B cell (primary cell): ENCODE measurements around the gene DAB1. TPM values are rescaled to one million over a fixed set of nuclear protein-coding genes. Genes with fewer than 3 reads are reported as not detected.

Experiments used
- ATAC-seq: fragments of 200-7000 bp; cut with Tn5 transposase; one replicate; pipeline ENCODE4 v1.10.0; 2021; ENCODE audit warnings: low read depth, mild to moderate bottlenecking, moderate number of reproducible peaks, moderate library complexity
- CTCF ChIA-PET: fragments of 350-600 bp; sonication (Branson Sonifier 250); formaldehyde crosslinking; loops from one replicate; lab custom pipeline; 2021; ENCODE audit warnings: antibody characterized with exemption, inconsistent platforms; lab: Charles Lee
- POLR2A ChIA-PET: fragments of 350-600 bp; sonication (Branson Sonifier 250); formaldehyde crosslinking; loops from one replicate; lab custom pipeline; 2021; ENCODE audit warnings: antibody characterized with exemption; lab: Charles Lee
- DNase-seq: peaks from one replicate; pipeline ENCODE4 v3.0.0; 2013
- H2AFZ ChIP-seq: 2 replicates; pipeline ENCODE4 v1.6.1; 2012; ENCODE audit warnings: mild to moderate bottlenecking, low read depth, low read length; ENCODE audit not compliant: insufficient read depth, poor library complexity, severe bottlenecking
- H3K27ac ChIP-seq, 2 donors: 1 replicate in 1 of 2; 2 replicates in 1 of 2; pipeline ENCODE4 v1.5.1; 2012 to 2013; ENCODE audit warnings: low read length in 2 of 2, mild to moderate bottlenecking in 2 of 2, moderate library complexity in 1 of 2
- H3K27me3 ChIP-seq, 4 experiments: fragments of 200-600 bp in 1 of 4; sonication (generic) in 1 of 4; replicated peaks in 1 of 4; 1 replicate in 2 of 4; 2 replicates in 2 of 4; pipeline versions ENCODE4 v1.6.1 to v1.7.0; 2013 to 2016; ENCODE audit warnings: low read length in 3 of 4, mild to moderate bottlenecking in 2 of 4, mixed read lengths in 1 of 4, moderate library complexity in 1 of 4; ENCODE audit not compliant: insufficient read depth in 4 of 4, control insufficient read depth in 3 of 4; ENCODE audit errors: control extremely low read depth in 1 of 4
- H3K36me3 ChIP-seq, 2 experiments: replicated peaks in 1 of 2; 1 replicate in 1 of 2; 2 replicates in 1 of 2; pipeline versions ENCODE4 v1.6.1 to v1.7.1; 2013; ENCODE audit warnings: low read length in 1 of 2; ENCODE audit not compliant: insufficient read depth in 2 of 2, control insufficient read depth in 1 of 2; ENCODE audit errors: control extremely low read depth in 1 of 2, extremely low read depth in 1 of 2
- H3K4me1 ChIP-seq, 2 donors: fragments of 200-600 bp in 1 of 2; sonication (generic) in 1 of 2; 1 replicate in 1 of 2; 2 replicates in 1 of 2; pipeline versions ENCODE4 v1.5.1 to v1.6.1; 2013 to 2017; ENCODE audit warnings: low read length in 2 of 2; ENCODE audit not compliant: control insufficient read depth in 2 of 2, insufficient read depth in 2 of 2
- H3K4me2 ChIP-seq: replicated peaks from 2 replicates; pipeline ENCODE3; 2012; ENCODE audit warnings: mild to moderate bottlenecking, low read depth, low read length; ENCODE audit not compliant: poor library complexity, severe bottlenecking
- H3K4me3 ChIP-seq, 5 experiments: fragments of 200-600 bp in 1 of 5; sonication (generic) in 1 of 5; 1 replicate in 3 of 5; 2 replicates in 2 of 5; pipeline versions ENCODE4 v1.5.1 to v1.7.0; 2011 to 2016; ENCODE audit warnings: low read length in 4 of 5, mild to moderate bottlenecking in 4 of 5, low read depth in 2 of 5, control low read depth in 1 of 5, moderate library complexity in 1 of 5; ENCODE audit not compliant: insufficient read depth in 1 of 5; ENCODE audit errors: control extremely low read depth in 1 of 5, extremely low read depth in 1 of 5
- H3K79me2 ChIP-seq: fragments of 200-600 bp; sonication (generic); one replicate; pipeline ENCODE4 v1.6.0; 2016; ENCODE audit warnings: low read length; ENCODE audit not compliant: control insufficient read depth, insufficient read depth
- H3K9ac ChIP-seq: fragments of 200-600 bp; sonication (generic); 2 replicates; pipeline ENCODE4 v1.6.1; 2017; ENCODE audit warnings: mild to moderate bottlenecking, low read length, moderate library complexity
- H3K9me3 ChIP-seq, 3 donors: one replicate each; pipeline versions ENCODE4 v1.6.1 to v1.7.1; 2013; ENCODE audit warnings: low read length in 2 of 3; ENCODE audit not compliant: control insufficient read depth in 2 of 3, insufficient read depth in 1 of 3; ENCODE audit errors: control extremely low read depth in 1 of 3
- H4K20me1 ChIP-seq: 2 replicates; pipeline ENCODE4 v1.6.0; 2012; ENCODE audit warnings: mild to moderate bottlenecking, low read length; ENCODE audit not compliant: insufficient read depth, control insufficient read depth, poor library complexity, severe bottlenecking
- H3K27ac Mint-ChIP-seq: one replicate; pipeline ENCODE4 v1.8.0; 2021; ENCODE audit warnings: mixed read lengths
- H3K27me3 Mint-ChIP-seq: one replicate; pipeline ENCODE4 v1.8.0; 2021; ENCODE audit warnings: mixed read lengths
- H3K4me1 Mint-ChIP-seq: one replicate; pipeline ENCODE4 v1.8.0; 2021; ENCODE audit warnings: mixed read lengths
- H3K4me3 Mint-ChIP-seq: one replicate; pipeline ENCODE4 v1.8.0; 2021; ENCODE audit warnings: mixed read lengths
- H3K9me3 Mint-ChIP-seq: one replicate; pipeline ENCODE4 v1.8.0; 2022; ENCODE audit warnings: mixed read lengths; ENCODE audit not compliant: insufficient read depth
- EZH2 ChIP-seq: IDR thresholded peaks from 2 replicates; pipeline ENCODE4 v1.6.1; 2012; ENCODE audit warnings: borderline replicate concordance, low read depth, mild to moderate bottlenecking, moderate library complexity, low read length; ENCODE audit not compliant: insufficient read depth, poor library complexity, severe bottlenecking
- WGBS: methylation state at CpG from one replicate; pipeline ENCODE4 v1.1.5; 2013; ENCODE audit warnings: missing lambda C conversion rate; ENCODE audit not compliant: insufficient coverage; 5-methylcytosine and 5-hydroxymethylcytosine counted together
- intact Hi-C: fragments of 100-400 bp; cut with micrococcal nuclease; formaldehyde crosslinking; loops from one replicate; pipeline ENCODE4 v1.10.0; 2022
- polyA plus RNA-seq: library from polyadenylated mRNA; depleted of rRNA; stranded (reverse); fragments of >200 nt; gene quantifications from 2 replicates; pipeline ENCODE4 v1.2.3, GENCODE V29; 2012
- total RNA-seq, 2 donors: library from RNA; stranded (reverse); fragments of 120-200 nt in 1 of 2; gene quantifications; 1 replicate in 1 of 2; 2 replicates in 1 of 2; pipeline versions ENCODE4 v1.2.3 to v1.2.4, GENCODE V29; 2013 to 2022
- TF ChIP-seq, protein P1 (sequence below): fragments of 200-600 bp; IDR thresholded peaks from one replicate; pipeline ENCODE4 v1.8.0; 2022; ENCODE audit warnings: antibody characterized with exemption, mild to moderate bottlenecking

DAB1 gene
- total and polyA plus RNA-seq, 2 donors (not counting 1 experiment from before 2014, with no cell fraction given): not detected

DNA sequence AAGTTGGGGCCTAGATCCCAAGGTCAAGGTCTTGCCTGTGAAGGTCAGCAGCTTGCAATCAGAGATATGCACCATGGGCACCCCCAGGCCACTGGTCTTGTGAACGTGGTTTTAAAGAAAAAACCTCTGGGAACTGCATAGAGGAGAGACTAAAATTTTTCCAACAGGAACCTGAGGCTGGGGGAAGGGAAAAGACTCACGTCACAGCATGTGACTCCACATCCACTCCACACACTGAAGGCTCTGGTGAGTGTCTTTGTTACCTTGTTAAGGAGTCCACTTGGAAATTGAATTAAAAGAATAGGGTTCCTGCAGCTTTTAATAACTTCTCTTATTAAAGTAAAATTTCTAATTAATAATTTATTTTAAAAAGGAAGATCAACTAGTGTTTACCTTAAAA is 224.9 kb downstream of the DAB1 start:
- no peak overlapping the region for H3K4me3 ChIP-seq
- ATAC-seq (no peak), DNase-seq (no peak)
- Mint-ChIP-seq H3K27ac (no peak overlapping the region), H3K4me1 (no peaks in the 10 kb centered on the region), H3K4me3 (no peak overlapping the region), H3K27me3 (peaks cover 8% of the 10 kb centered on the region), H3K9me3 (no peaks in the 10 kb centered on the region)
- ChIA-PET CTCF (no interaction called here), POLR2A (no interaction called here)
- no CpG with 5 or more reads among the region's 2 CpGs for WGBS
- no peak for TF ChIP-seq EZH2
- TF ChIP-seq, protein P1, sequence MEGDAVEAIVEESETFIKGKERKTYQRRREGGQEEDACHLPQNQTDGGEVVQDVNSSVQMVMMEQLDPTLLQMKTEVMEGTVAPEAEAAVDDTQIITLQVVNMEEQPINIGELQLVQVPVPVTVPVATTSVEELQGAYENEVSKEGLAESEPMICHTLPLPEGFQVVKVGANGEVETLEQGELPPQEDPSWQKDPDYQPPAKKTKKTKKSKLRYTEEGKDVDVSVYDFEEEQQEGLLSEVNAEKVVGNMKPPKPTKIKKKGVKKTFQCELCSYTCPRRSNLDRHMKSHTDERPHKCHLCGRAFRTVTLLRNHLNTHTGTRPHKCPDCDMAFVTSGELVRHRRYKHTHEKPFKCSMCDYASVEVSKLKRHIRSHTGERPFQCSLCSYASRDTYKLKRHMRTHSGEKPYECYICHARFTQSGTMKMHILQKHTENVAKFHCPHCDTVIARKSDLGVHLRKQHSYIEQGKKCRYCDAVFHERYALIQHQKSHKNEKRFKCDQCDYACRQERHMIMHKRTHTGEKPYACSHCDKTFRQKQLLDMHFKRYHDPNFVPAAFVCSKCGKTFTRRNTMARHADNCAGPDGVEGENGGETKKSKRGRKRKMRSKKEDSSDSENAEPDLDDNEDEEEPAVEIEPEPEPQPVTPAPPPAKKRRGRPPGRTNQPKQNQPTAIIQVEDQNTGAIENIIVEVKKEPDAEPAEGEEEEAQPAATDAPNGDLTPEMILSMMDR: no peak
- no peaks in the 10 kb centered on the region for H3K9me3 ChIP-seq
- H3K4me1 ChIP-seq: no peaks in the 10 kb centered on the region
- no peaks in the 10 kb centered on the region for H4K20me1 ChIP-seq
- H2AFZ ChIP-seq: no peak overlapping the region
- intact Hi-C loops: no loop called here
- H3K27ac ChIP-seq: no peak overlapping the region
- no peaks in the 10 kb centered on the region for H3K27me3 ChIP-seq
- H3K36me3 ChIP-seq: no peaks in the 10 kb centered on the region
- H3K79me2 ChIP-seq: no peaks in the 10 kb centered on the region
- H3K9ac ChIP-seq: no peak overlapping the region
- no peak overlapping the region for H3K4me2 ChIP-seq

GRCh38 chr1:57195436-57195941 is 228.4 kb downstream of the DAB1 start:
- POLR2A ChIA-PET: no interaction called here
- WGBS: 92% methylated on average over 1 of the region's 1 CpG
- DNase-seq (no peak), ATAC-seq (no peak)
- Histone ChIP-seq H3K27me3 (no peaks in the 10 kb centered on the region), H3K4me1 (no peaks in the 10 kb centered on the region), H3K79me2 (no peaks in the 10 kb centered on the region), H3K36me3 (no peaks in the 10 kb centered on the region), H3K9ac (no peak overlapping the region), H2AFZ (no peak overlapping the region), H3K27ac (no peak overlapping the region), H3K9me3 (peaks cover 0 to 2% (median 0%) of the 10 kb centered on the region in 3 donors), H3K4me2 (no peak overlapping the region), H4K20me1 (no peaks in the 10 kb centered on the region), H3K4me3 (no peak overlapping the region)
- intact Hi-C loops: no loop called here
- Mint-ChIP-seq H3K4me1 (no peaks in the 10 kb centered on the region), H3K27ac (no peak overlapping the region), H3K9me3 (no peaks in the 10 kb centered on the region), H3K4me3 (no peak overlapping the region), H3K27me3 (no peaks in the 10 kb centered on the region)
- CTCF ChIA-PET: no interaction called here
- TF ChIP-seq, protein P1: no peak
- TF ChIP-seq EZH2: no peak
